HK-2 (cell line): ENCODE results near the gene KIF5C.
A peak's percentile ranks its signal among the peaks of the same experiment; 100 is the strongest.

ENCODE experiments used
- DNase-seq: peaks from one replicate; pipeline ENCODE4 v3.0.0-alpha.2; 2018; ENCODE audit not compliant: unreplicated experiment

The KIF5C gene

DNA sequence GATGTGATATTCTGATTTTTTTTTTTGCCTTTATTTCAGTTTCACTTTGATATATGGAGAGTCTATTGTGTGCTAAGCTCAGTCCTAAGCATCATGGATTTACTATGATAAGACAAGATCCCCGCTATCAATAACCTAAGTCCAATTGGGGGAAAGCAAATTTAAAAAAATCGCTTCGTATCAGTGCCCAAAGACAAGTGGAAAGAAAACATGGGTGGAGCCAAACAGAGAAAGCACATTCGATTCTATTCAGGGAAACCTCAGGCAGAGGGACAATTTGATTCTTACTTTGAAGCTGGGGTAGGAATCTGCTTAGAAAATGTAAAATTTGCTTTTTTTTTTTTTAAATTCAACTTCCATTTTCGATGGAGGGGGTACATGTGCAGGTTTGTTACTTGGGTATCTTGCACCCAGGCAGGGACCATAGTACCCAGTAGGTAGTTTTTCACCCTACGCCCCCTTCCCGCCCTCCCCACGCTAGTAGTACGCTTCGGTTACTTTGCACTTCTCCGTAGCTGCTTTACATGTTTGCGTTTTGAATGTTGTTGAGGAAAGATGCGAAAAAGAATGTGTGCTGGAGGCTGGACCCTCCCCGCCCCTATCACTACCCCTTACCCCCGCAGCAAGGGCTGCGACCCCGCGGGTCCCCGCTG is 12.4 kb downstream of the KIF5C start:
- no peak for DNase-seq

GRCh38 chr2:148888003-148888501 is 13.0 kb downstream of the KIF5C start:
- DNase-seq, result no peak

- no peak for DNase-seq
Observed at GRCh38 chr2:148888986-148889385, 14.0 kb downstream of the KIF5C start.

DNA sequence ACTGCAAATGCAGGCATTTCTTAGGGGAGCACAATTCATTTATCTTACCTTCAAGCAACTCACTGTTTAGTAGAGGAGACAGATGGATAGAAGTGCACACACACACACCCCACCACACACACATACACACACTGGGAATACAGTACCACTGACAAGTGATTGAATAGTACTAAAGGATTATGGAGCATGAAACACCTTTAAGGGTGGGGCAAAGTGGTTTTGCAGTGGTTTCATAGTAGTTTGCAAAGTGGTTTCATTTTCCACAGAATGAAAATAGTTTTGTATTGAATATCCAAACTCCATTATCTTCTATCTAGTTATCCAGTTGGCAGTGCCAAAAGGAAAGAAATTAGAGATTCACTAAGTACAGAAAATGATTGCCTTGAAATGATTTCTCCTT is 18.9 kb downstream of the KIF5C start:
- no peak for DNase-seq

- no peak for DNase-seq
Observed at GRCh38 chr2:148896136-148896535, 21.1 kb downstream of the KIF5C start.

DNA sequence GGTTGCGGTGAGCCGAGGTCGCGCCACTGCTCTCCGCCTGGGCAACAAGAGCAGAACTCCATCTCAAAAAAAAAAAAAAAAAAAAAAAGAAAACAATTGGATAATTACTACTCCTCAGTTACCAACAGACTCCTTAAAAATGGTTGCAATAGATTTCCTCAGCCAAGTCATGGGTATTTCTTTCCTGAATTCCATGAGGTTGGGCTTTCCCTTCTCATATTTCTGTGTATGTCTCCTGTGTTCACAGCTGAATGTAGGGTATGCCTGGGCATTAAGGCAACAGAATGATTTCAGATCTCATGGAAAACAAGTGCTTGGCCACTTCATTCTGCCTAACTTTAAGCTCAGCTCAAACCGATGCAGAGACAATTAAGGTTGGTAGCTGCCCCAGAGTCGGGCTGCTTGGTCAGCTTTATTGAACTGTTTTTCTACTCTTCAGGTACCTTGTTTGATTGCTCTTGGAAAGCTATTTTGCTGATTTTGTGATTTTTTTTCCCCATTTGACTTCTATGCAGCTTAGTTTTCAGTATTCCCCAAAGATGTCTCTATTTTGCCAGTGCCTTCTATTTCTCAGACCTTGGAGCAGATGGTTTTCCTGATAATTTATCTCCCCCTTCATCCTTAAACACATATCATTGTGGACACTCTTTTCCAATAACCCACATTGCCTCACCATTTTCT is 24.8 kb downstream of the KIF5C start:
- DNase-seq, result no peak

DNA sequence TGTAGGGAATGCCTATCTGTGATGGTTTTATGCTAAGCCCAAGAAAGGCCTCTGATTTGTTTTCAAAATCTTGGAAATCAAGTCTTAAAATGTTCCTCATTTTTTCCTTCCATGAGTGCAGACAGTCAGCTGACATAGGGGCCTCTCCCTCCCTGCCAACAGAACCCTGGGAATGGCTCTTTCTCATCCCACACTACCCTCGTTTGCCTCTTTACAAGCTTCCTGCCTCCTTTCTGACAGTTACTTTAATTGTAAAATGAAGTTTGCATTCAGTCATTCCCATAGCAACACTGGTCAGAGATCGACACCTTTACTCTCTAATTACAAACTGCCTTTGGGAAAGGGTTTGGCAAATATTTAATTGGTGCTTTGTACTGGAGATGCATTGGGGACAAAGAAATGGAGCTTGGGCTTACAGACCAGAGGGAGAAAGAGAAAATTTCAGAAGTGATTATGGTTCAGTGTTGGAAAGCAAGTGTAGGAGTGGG is 25.4 kb downstream of the KIF5C start:
- DNase-seq, result no peak

GRCh38 chr2:148901142-148901541 is 26.1 kb downstream of the KIF5C start:
- no peak for DNase-seq

DNA sequence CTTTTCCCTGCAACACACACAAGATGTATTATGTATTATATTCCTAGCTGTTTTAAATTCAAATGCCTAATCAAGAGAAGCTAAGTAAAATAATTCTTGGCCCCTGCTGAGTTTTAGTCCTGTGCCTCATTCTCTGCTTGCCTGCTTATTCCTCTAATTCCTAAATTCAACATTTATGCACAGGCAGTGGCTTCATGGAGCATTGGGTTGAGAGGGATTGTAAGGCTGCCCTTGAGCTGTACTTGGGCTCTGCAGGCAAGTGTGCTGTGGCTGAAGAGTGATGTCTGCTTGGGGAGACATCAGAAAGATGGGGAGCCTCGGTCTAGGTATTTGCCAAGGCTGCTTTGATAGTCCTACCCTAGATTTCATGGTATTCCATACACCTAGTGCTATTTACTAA is 27.8 kb downstream of the KIF5C start:
- DNase-seq, result no peak

GRCh38 chr2:148903294-148903693 is 28.3 kb downstream of the KIF5C start:
- no peak for DNase-seq

DNA sequence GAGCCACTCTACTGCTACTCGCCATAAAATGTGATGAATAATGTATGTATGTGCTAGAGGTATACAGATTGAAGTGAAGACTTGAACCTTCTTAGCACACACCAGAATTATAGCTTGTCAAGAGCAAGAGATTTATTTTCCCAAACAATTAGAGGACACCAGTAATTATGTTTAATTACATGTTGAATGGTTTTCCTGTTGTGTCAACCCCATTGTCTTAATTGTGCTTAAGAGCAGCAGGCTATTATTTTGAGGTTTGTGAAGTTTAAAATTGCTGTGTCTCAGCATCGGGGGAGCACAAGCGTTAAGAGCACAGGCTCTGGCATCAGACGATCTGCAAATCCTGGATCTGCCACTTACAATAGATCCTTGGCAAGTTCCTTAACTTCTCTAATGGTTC is 29.0 kb downstream of the KIF5C start:
- no peak for DNase-seq

DNA sequence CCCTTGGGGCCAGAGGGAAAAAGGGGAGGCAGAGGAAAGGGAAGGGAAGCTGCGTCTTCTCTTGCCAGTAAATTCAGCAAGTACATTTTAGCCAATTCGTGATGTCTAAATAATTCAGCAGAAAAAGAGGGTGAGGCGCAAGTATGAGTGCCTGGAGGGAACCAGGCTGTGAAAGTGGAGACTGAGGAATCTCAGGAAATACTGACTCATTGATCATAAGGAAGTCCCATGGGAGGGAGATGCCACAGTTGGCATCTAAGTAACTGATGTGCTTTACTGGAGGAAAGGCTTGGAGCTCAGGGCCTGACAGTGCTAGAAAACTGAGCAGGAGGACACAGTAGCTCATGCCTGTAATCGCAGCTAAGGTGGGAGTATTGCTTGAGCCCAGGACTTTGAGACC is 31.1 kb downstream of the KIF5C start:
- no peak for DNase-seq

GRCh38 chr2:148907085-148907785 is 32.2 kb downstream of the KIF5C start:
- DNase-seq, result no peak

GRCh38 chr2:148909114-148909513 is 34.1 kb downstream of the KIF5C start:
- DNase-seq, result peak; percentile 28

GRCh38 chr2:148913061-148913460 is 38.0 kb downstream of the KIF5C start:
- no peak for DNase-seq

DNA sequence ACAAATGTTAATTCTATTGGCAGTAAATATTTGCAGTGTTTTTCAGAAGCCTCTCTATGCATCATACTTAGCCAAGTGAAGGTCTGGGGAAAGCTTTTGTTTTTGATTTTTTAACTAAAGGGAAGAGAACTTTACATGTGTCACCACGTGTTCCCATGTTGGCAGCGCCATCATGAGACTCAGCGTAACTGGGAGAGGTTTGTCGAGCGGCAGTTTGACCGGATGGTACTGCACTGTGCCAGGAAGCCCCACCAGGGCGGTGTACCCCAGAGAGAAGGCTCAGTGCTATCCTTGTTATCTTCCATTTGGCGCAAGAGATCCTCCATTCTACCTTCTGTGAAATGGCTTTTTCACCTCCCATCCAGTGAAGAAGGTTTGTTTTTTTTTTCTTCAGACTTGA is 38.5 kb downstream of the KIF5C start:
- no peak for DNase-seq

DNA sequence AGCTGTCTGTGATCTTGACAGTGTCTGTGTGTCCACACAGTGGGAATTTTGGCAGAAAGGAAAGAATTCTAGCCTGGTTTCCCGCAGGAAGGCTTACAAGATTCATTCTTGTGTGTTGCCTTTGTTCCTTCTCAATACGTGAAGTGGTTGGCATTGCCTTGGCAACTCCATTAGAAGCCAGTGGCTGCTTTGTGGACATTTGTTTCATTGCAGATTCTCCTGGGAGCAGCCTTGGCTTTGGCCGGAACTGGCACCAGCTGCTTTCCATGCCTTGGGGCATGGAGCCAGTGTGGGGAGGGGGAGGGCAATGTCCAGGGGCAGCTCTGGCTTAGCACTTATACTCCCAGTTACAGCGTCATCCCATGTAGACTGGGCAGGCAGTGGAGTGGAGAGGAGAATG is 39.4 kb downstream of the KIF5C start:
- no peak for DNase-seq

DNA sequence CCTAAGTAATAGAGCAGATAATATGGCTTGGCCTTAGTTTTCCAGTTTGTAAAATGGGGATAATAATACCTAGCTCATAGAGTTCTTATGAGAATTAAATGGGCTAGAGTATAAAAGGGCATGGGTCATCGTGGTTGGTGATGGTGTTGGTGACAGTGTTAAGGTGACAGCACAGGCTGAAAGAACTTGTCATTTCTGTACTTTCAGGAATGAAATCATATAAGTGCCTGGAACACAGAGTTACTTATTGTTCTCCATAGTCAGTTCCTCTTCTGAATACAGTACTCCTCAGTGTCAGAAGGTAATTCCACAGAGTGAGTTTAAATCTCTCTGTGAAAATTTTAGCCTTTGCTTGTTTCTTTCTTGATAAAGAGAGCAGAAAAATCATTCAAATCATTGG is 42.4 kb downstream of the KIF5C start:
- DNase-seq, result no peak

- DNase-seq, result no peak
Observed at GRCh38 chr2:148918554-148918953, 43.5 kb downstream of the KIF5C start.

DNA sequence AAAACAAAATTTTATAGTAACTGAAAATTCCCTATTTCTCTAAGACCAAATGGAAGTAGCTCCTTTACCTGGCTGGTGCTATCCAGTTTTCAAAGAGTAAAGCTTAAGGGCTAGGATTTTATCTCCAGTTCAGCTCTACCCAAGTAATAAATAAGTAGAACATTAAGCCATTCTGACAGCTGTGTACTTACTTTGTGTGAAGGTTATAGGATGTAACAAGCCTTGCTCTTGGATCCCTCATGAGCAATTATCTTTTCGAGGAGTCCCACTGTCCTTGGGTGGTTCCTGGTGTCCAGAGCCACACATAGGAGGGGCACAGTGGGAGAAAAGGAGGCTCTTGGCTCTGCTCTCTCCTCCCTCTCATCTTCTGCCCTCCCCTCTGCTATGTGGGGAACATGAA is 45.5 kb downstream of the KIF5C start:
- DNase-seq, result no peak

DNA sequence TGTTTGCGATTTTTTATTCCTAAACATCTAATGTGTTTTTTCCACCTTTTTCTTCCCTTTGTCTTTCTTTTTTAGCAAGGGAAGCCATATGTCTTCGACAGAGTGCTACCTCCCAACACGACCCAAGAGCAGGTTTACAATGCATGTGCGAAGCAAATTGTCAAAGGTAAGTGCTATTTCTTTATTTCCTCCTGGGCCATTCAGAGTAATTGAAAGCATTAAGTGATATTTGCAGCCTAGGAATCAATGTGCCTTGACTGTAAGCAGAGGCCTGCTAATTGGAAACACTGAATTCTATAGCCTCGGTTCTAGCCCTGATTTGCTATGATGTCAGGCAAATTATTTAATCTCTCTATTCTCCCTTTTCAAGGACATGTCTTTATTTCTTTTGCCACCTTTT is 47.0 kb downstream of the KIF5C start:
- DNase-seq, result no peak

DNA sequence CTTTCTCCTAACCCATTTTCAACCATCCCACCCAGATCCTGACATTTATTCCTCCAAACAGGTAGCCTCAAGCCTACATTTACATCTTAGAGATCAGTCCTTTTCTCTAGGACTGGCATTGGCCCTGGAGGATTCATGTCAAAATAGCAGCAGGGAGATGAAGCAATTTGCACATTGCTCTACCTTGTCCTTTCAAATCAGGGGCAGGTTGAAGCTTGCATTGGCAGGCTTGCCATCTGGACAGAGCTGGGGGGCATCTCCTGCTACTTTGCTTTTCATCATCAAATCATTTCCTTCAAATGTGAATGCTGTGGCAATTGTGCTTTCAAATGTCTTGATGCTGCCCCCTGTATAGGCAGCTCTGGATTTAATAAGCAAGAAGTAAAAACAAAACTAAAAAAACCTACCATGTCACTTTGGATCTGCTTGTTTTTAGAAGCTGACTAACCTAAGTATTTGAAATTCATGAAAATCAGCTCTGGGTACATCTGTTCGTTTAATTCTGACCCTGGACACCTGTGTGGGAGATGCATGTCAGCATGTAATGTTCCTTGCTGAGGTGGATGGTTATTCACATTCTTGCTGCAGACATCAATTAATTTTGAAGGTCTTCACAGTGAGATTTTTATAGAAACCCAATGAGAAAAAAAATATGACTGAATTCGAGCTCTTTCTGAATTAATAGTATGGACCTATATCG is 47.9 kb downstream of the KIF5C start:
- DNase-seq, result no peak
